Heart left ventricle (tissue), 16 donors: ENCODE results near the gene SAP130. TPM values are rescaled to one million over a fixed set of nuclear protein-coding genes. Genes with fewer than 3 reads are reported as not detected.

Experiments
- ATAC-seq, 4 donors: fragments of 200-7000 bp; cut with Tn5 transposase; one replicate each; pipeline ENCODE4 v1.9.1; 2020 to 2022; ENCODE audit warnings: moderate library complexity in 4 of 4, mild to moderate bottlenecking in 3 of 4, moderate number of reproducible peaks in 1 of 4
- DNase-seq, 5 donors: peaks; one replicate each; pipeline ENCODE4 v3.0.0-alpha.2; 2020
- H3K27ac ChIP-seq, 12 donors: fragments of 200-600 bp; sonication (generic) in 4 of 12; one replicate each; pipeline versions ENCODE4 v1.5.0 to v1.8.0; 2016 to 2022; ENCODE audit warnings: mild to moderate bottlenecking in 2 of 12
- H3K27me3 ChIP-seq, 9 donors: fragments of 200-600 bp; sonication (generic) in 2 of 9; one replicate each; pipeline versions ENCODE4 v1.5.1 to v1.8.0; 2016 to 2022; ENCODE audit warnings: mild to moderate bottlenecking in 3 of 9
- H3K36me3 ChIP-seq, 9 donors: fragments of 200-600 bp; sonication (generic) in 2 of 9; one replicate each; pipeline versions ENCODE4 v1.5.0 to v1.8.0; 2018 to 2022; ENCODE audit warnings: mild to moderate bottlenecking in 2 of 9
- H3K4me1 ChIP-seq, 12 donors: fragments of 200-600 bp; sonication (generic) in 4 of 12; one replicate each; pipeline versions ENCODE4 v1.5.0 to v1.8.0; 2016 to 2022; ENCODE audit warnings: mild to moderate bottlenecking in 3 of 12
- H3K4me3 ChIP-seq, 12 donors: fragments of 200-600 bp; sonication (generic) in 4 of 12; one replicate each; pipeline versions ENCODE4 v1.5.0 to v1.8.0; 2017 to 2022; ENCODE audit warnings: mild to moderate bottlenecking in 9 of 12, moderate library complexity in 4 of 12
- H3K9me3 ChIP-seq, 12 donors: fragments of 200-600 bp; sonication (generic) in 4 of 12; one replicate each; pipeline versions ENCODE4 v1.5.0 to v1.8.0; 2016 to 2022; ENCODE audit warnings: mild to moderate bottlenecking in 1 of 12
- POLR2A ChIP-seq, 2 donors: fragments of 450-650 bp; IDR thresholded peaks; one replicate each; pipeline ENCODE4 v1.6.1; 2017; ENCODE audit warnings: antibody characterized with exemption in 2 of 2, mild to moderate bottlenecking in 2 of 2, moderate library complexity in 2 of 2
- WGBS, 4 donors: extraction: QIAGEN DNeasy Blood & Tissue Kit in 2 of 4; methylation state at CpG; one replicate each; pipeline versions ENCODE4 v1.1.5 to v1.1.7; 2013 to 2018; 5-methylcytosine and 5-hydroxymethylcytosine counted together
- intact Hi-C, 10 donors: fragments of 100-400 bp; cut with DNase I; formaldehyde crosslinking; loops; one replicate each; pipeline versions ENCODE4 v1.11.1 to v1.14.2; 2022
- polyA plus RNA-seq, 2 donors: library from polyadenylated mRNA; stranded (reverse); fragments of 200-250 nt; gene quantifications; one replicate each; pipeline ENCODE4 v1.2.3, GENCODE V29; 2013
- total RNA-seq, 9 donors: library from RNA; depleted of rRNA in 2 of 9; stranded (reverse); fragments of >200 nt in 2 of 9; fragmentation: NEBNext Ultra II Directional in 3 of 9; extraction: Animal tissue kit (Norgen Biotek cat#: 25700) in 3 of 9; gene quantifications; one replicate each; pipeline versions ENCODE4 v1.1.0 to v1.2.4, GENCODE V29; 2016 to 2023
- TF ChIP-seq, protein P1 (sequence below), 12 donors: fragments of 200-600 bp; sonication (generic) in 4 of 12; IDR thresholded peaks; one replicate each; pipeline versions ENCODE4 v1.5.0 to v1.8.0; 2018 to 2022; ENCODE audit warnings: antibody characterized with exemption in 12 of 12, mild to moderate bottlenecking in 5 of 12
- donor health status: ischemic (EF 13 %, LVEDD 7.1; RV severe dilation, severe dysfunction).
- donor health status: healthy with polysubstance abuse.
- donor health status: DM: no; HTN: yes; CAD: no.
- donor health status: DM: no; HTN: no; CAD: no.
- donor health status: ischemic (EF 25% LVEDD 6.9; RV normal size, moderate dysfunction).
- donor health status: ischemic (EF 25% LVEDD 5.7; RV mildly dilated, moderate dysfunction).
- donor health status: healthy.
- donor health status: DM: yes; HTN: yes; CAD: no.
- donor health status: ischemic (EF 35%, LVEDD 5.7; RV mildly dilated, moderate dysfunction).
- donor health status: nonischemic (EF 11% LVEDD 7.7; RV severe dilation, severe dysfunction).
- donor health status: DM: yes; HTN: yes; CAD: no.
- donor health status: PGD.
- donor health status: ischemic (EF 29% LVEDD 5.4; RV normal size, mild dysfunction).
- donor health status: nonischemic (EF 23%, LVEDD 6.1; RV moderate dilation, normal function).

SAP130 gene
- total and polyA plus RNA-seq, 11 donors, result 4.6 to 20.3 (median 14.5) TPM

DNA sequence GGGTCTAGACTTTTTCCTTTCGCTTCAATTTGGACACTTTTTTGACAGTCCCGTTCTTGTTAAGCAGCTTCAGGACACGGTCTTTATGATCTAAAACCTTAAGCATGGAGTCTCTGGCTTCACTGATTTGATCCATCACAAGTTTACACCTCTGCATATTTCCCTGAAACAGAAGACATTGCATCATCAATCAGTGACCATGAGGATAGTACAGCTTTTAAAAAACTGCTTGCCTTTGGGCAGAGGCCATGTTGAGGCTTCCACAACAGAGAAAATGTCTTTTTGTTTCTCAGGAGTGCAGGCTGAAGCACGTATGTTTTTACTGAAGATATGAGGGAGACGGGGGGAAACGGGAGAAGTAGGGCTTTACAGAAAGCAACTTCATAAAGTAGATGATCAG, 85.9 kb downstream of the SAP130 start:
- WGBS, 4 donors, result 92 to 95% (median 93%) methylated on average over 6 of the region's 6 CpGs
- no peak for DNase-seq
- H3K4me1 ChIP-seq, result no peaks in the 10 kb centered on the region
- intact Hi-C loops, result no loop called here
- H3K9me3 ChIP-seq, result no peaks in the 10 kb centered on the region
- TF ChIP-seq, protein P1, sequence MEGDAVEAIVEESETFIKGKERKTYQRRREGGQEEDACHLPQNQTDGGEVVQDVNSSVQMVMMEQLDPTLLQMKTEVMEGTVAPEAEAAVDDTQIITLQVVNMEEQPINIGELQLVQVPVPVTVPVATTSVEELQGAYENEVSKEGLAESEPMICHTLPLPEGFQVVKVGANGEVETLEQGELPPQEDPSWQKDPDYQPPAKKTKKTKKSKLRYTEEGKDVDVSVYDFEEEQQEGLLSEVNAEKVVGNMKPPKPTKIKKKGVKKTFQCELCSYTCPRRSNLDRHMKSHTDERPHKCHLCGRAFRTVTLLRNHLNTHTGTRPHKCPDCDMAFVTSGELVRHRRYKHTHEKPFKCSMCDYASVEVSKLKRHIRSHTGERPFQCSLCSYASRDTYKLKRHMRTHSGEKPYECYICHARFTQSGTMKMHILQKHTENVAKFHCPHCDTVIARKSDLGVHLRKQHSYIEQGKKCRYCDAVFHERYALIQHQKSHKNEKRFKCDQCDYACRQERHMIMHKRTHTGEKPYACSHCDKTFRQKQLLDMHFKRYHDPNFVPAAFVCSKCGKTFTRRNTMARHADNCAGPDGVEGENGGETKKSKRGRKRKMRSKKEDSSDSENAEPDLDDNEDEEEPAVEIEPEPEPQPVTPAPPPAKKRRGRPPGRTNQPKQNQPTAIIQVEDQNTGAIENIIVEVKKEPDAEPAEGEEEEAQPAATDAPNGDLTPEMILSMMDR (IDR thresholded peaks at IDR 0.05), result no peak
- TF ChIP-seq POLR2A (IDR thresholded peaks at IDR 0.05), result no peak
- no peak overlapping the region for H3K27ac ChIP-seq
- no peaks in the 10 kb centered on the region for H3K27me3 ChIP-seq
- ATAC-seq, result no peak
- H3K4me3 ChIP-seq, result no peak overlapping the region
- peaks cover 0 to 69% (median 67%) of the 10 kb centered on the region in 9 donors for H3K36me3 ChIP-seq

DNA sequence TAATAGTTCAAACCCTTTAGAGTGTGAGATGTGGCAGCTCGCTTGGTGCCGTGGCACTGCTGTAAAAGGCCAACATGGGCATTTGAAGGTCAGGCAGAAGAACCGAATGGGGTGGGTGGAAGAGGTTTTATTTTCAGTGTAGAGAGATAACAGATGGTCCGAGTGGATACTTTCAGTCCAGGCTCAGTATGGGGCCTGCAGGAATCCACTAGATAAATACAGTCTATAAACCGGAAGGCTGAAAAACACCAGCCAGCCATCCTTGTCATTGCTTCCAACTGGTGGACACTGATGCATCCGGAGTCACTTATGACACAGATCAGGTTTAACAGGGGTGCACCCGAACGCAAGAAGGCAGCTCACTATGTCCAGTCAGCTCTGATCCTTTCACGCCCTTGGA, 86.4 kb downstream of the SAP130 start:
- no peaks in the 10 kb centered on the region for H3K27me3 ChIP-seq
- no peak overlapping the region for H3K4me3 ChIP-seq
- H3K36me3 ChIP-seq, result peaks cover 0 to 64% (median 62%) of the 10 kb centered on the region in 9 donors
- no peaks in the 10 kb centered on the region for H3K9me3 ChIP-seq
- no peak overlapping the region for H3K27ac ChIP-seq
- no peak for ATAC-seq
- H3K4me1 ChIP-seq, result no peaks in the 10 kb centered on the region
- no peak for DNase-seq
- intact Hi-C loops, result no loop called here
- WGBS, 4 donors, result 80 to 83% (median 83%) methylated on average over 9 of the region's 9 CpGs
- TF ChIP-seq POLR2A (IDR thresholded peaks at IDR 0.05), result no peak
- TF ChIP-seq, protein P1 (IDR thresholded peaks at IDR 0.05), result no peak

DNA sequence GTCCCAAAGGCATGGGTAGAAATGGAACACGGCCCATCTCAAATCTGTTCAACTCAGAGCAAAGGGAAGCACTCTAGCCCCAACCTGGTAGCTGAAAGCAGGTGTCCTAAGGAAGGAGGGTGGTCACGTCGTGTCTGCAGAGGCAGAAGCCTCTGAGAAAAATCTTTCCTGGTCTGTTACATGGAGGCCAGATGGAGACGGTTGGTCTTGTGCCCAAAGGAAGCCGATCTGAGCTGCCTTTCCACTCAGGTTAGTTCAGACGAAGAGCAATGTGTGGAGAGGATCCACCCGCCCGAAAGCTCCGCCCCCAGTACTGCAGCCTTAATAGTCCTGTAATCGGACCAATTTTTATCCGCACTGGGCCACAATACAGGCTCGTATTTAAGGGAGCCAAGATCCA, 87.2 kb downstream of the SAP130 start:
- no peak for DNase-seq
- no peak overlapping the region for H3K4me3 ChIP-seq
- WGBS, 4 donors, result 85 to 90% (median 87%) methylated on average over 12 of the region's 12 CpGs
- no peaks in the 10 kb centered on the region for H3K27me3 ChIP-seq
- peaks cover 0 to 56% (median 53%) of the 10 kb centered on the region in 9 donors for H3K36me3 ChIP-seq
- no peak for ATAC-seq
- H3K4me1 ChIP-seq, result no peaks in the 10 kb centered on the region
- intact Hi-C loops, result no loop called here
- H3K9me3 ChIP-seq, result no peaks in the 10 kb centered on the region
- TF ChIP-seq, protein P1 (IDR thresholded peaks at IDR 0.05), result no peak
- TF ChIP-seq POLR2A (IDR thresholded peaks at IDR 0.05), result no peak
- no peak overlapping the region for H3K27ac ChIP-seq

GRCh38 chr2:127935337-127935736, 92.5 kb downstream of the SAP130 start:
- intact Hi-C loops, result no loop called here
- DNase-seq, result no peak
- Histone ChIP-seq H3K4me3 (no peak overlapping the region), H3K36me3 (peaks cover 0 to 3% (median under 1%) of the 10 kb centered on the region in 9 donors), H3K9me3 (no peaks in the 10 kb centered on the region), H3K4me1 (no peaks in the 10 kb centered on the region), H3K27ac (no peak overlapping the region), H3K27me3 (no peaks in the 10 kb centered on the region)
- no peak for TF ChIP-seq POLR2A (IDR thresholded peaks at IDR 0.05)
- TF ChIP-seq, protein P1 (IDR thresholded peaks at IDR 0.05), result no peak
- 88 to 91% (median 90%) methylated on average over 6 of the region's 6 CpGs for WGBS, 4 donors
- no peak for ATAC-seq
